H1 (cell line): ENCODE data around the gene CNST. TPM values are rescaled to one million over a fixed set of nuclear protein-coding genes. Genes with fewer than 3 reads are reported as not detected.

Experiments
- CTCF ChIP-seq, 3 experiments: IDR thresholded peaks; 1 replicate in 2 of 3; 2 replicates in 1 of 3; pipeline versions ENCODE4 v1.5.1 to v1.6.1; 2011; ENCODE audit warnings: low read length in 3 of 3, mild to moderate bottlenecking in 3 of 3, inconsistent platforms in 2 of 3, low read depth in 1 of 3, moderate library complexity in 1 of 3; ENCODE audit not compliant: insufficient read depth in 1 of 3; ENCODE audit errors: control extremely low read depth in 1 of 3
- SRF ChIP-seq: IDR thresholded peaks from 2 replicates; pipeline ENCODE4 v1.6.1; 2011; ENCODE audit warnings: mild to moderate bottlenecking, low read depth, low read length, moderate library complexity
- TBP ChIP-seq: IDR thresholded peaks from 2 replicates; pipeline ENCODE4 v1.6.1; 2011; ENCODE audit warnings: low read depth, low read length, improper control_type of control experiment
- polyA plus RNA-seq, 7 experiments: library from polyadenylated mRNA; depleted of rRNA in 3 of 7; stranded (reverse) in 5 of 7; unstranded in 2 of 7; fragments of >200 nt in 5 of 7; fragments of 200-250 nt in 2 of 7; gene quantifications; 1 replicate in 5 of 7; 2 replicates in 1 of 7; 4 replicates in 1 of 7; pipeline versions ENCODE4 v1.2.1 to v1.2.3, GENCODE V29; 2011 to 2013; ENCODE audit warnings: missing spikeins in 2 of 7, mixed read lengths in 2 of 7
- total RNA-seq: library from RNA; stranded (reverse); fragmentation: NEBNext Ultra II Directional; extraction: Animal tissue kit (Norgen Biotek cat#: 25700); gene quantifications from 2 replicates; pipeline ENCODE4 v1.2.1, GENCODE V29; 2021

The CNST gene
- total and polyA plus RNA-seq, 2 of the 8 experiments (the other 6 are each of a cell fraction or from before 2014, with no cell fraction given) = 5.3 to 21.3 TPM

- TF ChIP-seq CTCF (IDR thresholded peaks at IDR 0.05; ENCODE audit: control extremely low read depth in 1 of 3, insufficient read depth in 1 of 3, low read depth in 1 of 3, low read length in 3 of 3) (no peak), TBP (no peak), SRF (no peak)
Observed at GRCh38 chr1:246690100-246690499, 123.8 kb downstream of the CNST start (continued).
